ENCODE measurements around the gene CDK6. TPM values are rescaled to one million over a fixed set of nuclear protein-coding genes. Genes with fewer than 3 reads are reported as not detected.
A peak's percentile ranks its signal among the peaks of the same experiment; 100 is the strongest.
"Not testable (repeated sequence)": the region's sequence is repeated elsewhere in the genome, so short reads cannot be mapped to it uniquely, and the experiment has no call there.

The CDK6 gene
- total RNA-seq, 2 experiments from 2014 or later = 84.1 to 95.4 TPM

DNA sequence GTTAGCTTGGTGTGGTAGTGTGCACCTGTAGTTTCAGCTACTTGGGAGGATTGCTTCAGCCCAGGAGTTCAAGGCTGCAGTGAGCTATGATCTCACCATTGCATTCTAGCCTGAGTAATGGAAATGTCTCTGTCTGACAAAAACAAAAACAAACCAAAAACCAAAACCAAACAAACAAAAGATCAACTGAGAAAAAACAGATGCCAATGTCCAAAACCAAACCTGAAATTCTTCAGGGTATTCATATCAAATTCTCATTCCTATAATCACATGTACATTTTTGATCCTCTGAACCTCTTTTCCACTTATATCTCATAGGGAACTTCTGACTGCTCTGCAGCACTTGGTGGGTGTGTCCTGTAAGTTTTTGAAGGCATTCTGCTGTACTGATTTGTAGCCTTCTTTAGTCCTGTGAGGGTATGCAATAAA lies 87.0 kb downstream of the CDK6 start:
- POLR2A ChIA-PET = no interaction called here
- Mint-ChIP-seq H3K36me3 (ENCODE audit: low read depth) (peaks cover 58% of the 10 kb centered on the region), H3K9me3 (peaks cover 9% of the 10 kb centered on the region), H3K4me1 (peaks cover 34% of the 10 kb centered on the region), H3K27me3 (no peaks in the 10 kb centered on the region), H3K27ac (no peak overlapping the region), H3K4me3 (no peak overlapping the region)
- CTCF ChIA-PET = interaction anchor here (0.6 to 0.7 kb wide), 3 partner anchors 9 to 79 kb away, joined by 3 to 5 read pairs (median 4); no protein-coding TSS in a partner anchor
- no peak for DNase-seq

- CTCF ChIA-PET = no interaction called here
- no peak for DNase-seq
- Mint-ChIP-seq H3K27ac (no peak overlapping the region), H3K27me3 (no peaks in the 10 kb centered on the region), H3K4me3 (no peak overlapping the region), H3K4me1 (peaks cover 34% of the 10 kb centered on the region), H3K9me3 (peaks cover 17% of the 10 kb centered on the region), H3K36me3 (ENCODE audit: low read depth) (peaks cover 57% of the 10 kb centered on the region)
- POLR2A ChIA-PET = no interaction called here
Observed at GRCh38 chr7:92748495-92748894, 87.9 kb downstream of the CDK6 start.

DNA sequence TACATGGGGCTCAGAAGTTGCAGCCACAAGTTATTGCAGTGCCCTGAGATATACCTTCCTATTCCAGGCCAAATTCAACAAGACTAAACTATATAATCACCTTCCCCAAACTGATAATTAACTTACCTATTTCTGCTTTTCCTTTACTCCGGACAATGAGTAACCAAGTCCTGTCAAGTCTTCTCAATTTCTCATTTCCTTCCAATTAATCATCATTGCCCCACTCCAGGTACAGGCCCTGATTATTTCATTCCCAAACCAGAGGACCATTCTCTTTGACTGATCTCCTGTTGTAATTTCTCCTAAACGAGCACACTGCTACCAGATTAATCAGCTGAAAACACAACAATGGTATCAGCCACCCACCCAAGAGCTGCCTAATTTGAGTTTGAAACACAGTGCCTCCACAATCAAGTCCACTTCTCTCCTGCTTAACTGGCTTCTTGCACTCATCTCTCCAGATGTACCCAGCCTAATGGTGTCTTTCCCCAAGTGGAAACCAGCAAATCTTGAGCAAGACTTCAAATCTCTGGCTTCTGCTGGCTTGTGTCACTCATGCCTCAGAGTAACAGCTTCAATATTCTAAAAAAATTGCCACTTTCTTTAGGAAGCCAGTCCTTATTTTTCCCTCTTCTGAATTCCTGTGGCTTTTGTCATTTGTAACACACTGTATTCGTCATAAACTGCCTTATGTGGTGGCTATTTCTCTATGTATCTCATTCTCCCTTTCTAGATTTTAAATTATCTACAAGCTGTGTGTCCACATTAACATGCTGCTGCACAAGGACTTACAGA lies 89.1 kb downstream of the CDK6 start:
- Mint-ChIP-seq H3K4me1 (peaks cover 38% of the 10 kb centered on the region), H3K27ac (no peak overlapping the region)
- POLR2A ChIA-PET = no interaction called here

GRCh38 chr7:92745241-92745640 lies 91.1 kb downstream of the CDK6 start:
- Mint-ChIP-seq H3K4me1 (peaks cover 45% of the 10 kb centered on the region), H3K9me3 (peaks cover 19% of the 10 kb centered on the region), H3K36me3 (ENCODE audit: low read depth) (peaks cover 51% of the 10 kb centered on the region), H3K27ac (no peak overlapping the region), H3K27me3 (no peaks in the 10 kb centered on the region), H3K4me3 (no peak overlapping the region)
- POLR2A ChIA-PET = no interaction called here
- no peak for DNase-seq
- CTCF ChIA-PET = no interaction called here

More for the DNA sequence above, 89.1 kb downstream of the CDK6 start:
- peaks cover 57% of the 10 kb centered on the region for H3K36me3 Mint-ChIP-seq (ENCODE audit: low read depth)
- H3K4me3 Mint-ChIP-seq = no peak overlapping the region
- CTCF ChIA-PET = no interaction called here
- peaks cover 19% of the 10 kb centered on the region for H3K9me3 Mint-ChIP-seq
- DNase-seq = no peak
- no peaks in the 10 kb centered on the region for H3K27me3 Mint-ChIP-seq

DNA sequence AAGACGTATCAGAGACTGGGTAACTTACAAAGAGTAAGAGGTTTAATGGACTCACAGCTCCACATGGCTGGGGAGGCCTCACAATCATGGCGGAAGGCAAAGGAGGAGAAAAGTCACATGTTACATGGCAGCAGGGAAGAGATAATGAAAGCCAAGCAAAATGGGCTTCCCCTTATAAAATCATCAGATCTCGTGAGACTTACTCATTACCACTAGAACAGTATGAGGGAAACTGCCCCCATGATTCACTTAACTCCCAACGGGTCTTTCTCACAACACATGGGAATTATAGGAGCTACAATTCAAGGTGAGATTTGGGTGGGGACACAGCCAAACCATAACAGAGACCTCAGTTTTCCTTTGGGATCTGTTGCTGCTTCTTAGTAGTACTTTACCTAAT lies 92.2 kb downstream of the CDK6 start:
- H3K4me3 Mint-ChIP-seq, H3K27me3 Mint-ChIP-seq, POLR2A ChIA-PET, H3K27ac Mint-ChIP-seq, DNase-seq: not testable (repeated sequence)
- Mint-ChIP-seq H3K9me3 (peaks cover 19% of the 10 kb centered on the region), H3K36me3 (ENCODE audit: low read depth) (peaks cover 52% of the 10 kb centered on the region), H3K4me1 (peaks cover 46% of the 10 kb centered on the region)
- CTCF ChIA-PET = interaction anchor here (0.6 kb wide), 1 partner anchor 230 kb away, joined by 3 read pairs; no protein-coding TSS in a partner anchor

- ChIA-PET CTCF (interaction anchor here (0.6 to 1.2 kb wide), 3 partner anchors 9 to 24 kb away, joined by 3 read pairs; no protein-coding TSS in a partner anchor), POLR2A (no interaction called here)
- no peaks in the 10 kb centered on the region for H3K27me3 Mint-ChIP-seq
- peaks cover 57% of the 10 kb centered on the region for H3K4me1 Mint-ChIP-seq
- H3K4me3 Mint-ChIP-seq = no peak overlapping the region
- H3K9me3 Mint-ChIP-seq = peaks cover 21% of the 10 kb centered on the region
- H3K36me3 Mint-ChIP-seq (ENCODE audit: low read depth) = peaks cover 56% of the 10 kb centered on the region
- H3K27ac Mint-ChIP-seq = no peak overlapping the region
- DNase-seq = no peak
Observed at GRCh38 chr7:92742186-92742585, 94.2 kb downstream of the CDK6 start.

DNA sequence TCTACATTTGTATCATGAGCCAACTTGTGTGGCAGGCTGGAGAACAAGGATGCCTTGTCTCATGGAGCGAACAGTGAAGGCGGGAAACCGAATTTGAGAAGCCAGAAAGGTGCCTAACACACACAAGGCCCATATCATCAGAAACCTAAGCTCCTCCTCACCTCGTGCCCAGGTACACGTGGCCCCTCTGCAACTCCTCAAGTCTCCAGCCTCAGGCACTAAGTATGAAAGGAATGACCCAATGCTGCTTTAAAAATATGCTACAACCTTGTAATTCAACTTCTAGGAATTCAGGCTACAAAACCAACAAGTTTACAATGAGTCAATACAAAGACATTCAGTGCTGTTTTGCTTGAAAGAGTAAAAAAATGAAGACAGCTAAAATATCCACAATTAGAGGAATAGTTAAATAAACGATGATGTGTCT lies 95.7 kb downstream of the CDK6 start:
- H3K27ac Mint-ChIP-seq = no peak overlapping the region
- ChIA-PET POLR2A (interaction anchor here (0.7 kb wide), 1 partner anchor 92 kb away, joined by 4 read pairs; no protein-coding TSS in a partner anchor), CTCF (interaction anchor here (1.1 kb wide), 1 partner anchor 82 kb away, joined by 3 read pairs; no protein-coding TSS in a partner anchor)
- peaks cover 21% of the 10 kb centered on the region for H3K9me3 Mint-ChIP-seq
- H3K4me1 Mint-ChIP-seq = peaks cover 56% of the 10 kb centered on the region
- no peak overlapping the region for H3K4me3 Mint-ChIP-seq
- no peak for DNase-seq
- peaks cover 56% of the 10 kb centered on the region for H3K36me3 Mint-ChIP-seq (ENCODE audit: low read depth)
- no peaks in the 10 kb centered on the region for H3K27me3 Mint-ChIP-seq

- Mint-ChIP-seq H3K4me3 (no peak overlapping the region), H3K27ac (no peak overlapping the region), H3K9me3 (peaks cover 19% of the 10 kb centered on the region), H3K27me3 (no peaks in the 10 kb centered on the region), H3K36me3 (ENCODE audit: low read depth) (peaks cover 55% of the 10 kb centered on the region), H3K4me1 (peaks cover 56% of the 10 kb centered on the region)
- DNase-seq = no peak
- CTCF ChIA-PET = interaction anchor here (1.1 kb wide), 1 partner anchor 83 kb away, joined by 3 read pairs; no protein-coding TSS in a partner anchor
- POLR2A ChIA-PET = no interaction called here
Observed at GRCh38 chr7:92740134-92740533, 96.2 kb downstream of the CDK6 start.

DNA sequence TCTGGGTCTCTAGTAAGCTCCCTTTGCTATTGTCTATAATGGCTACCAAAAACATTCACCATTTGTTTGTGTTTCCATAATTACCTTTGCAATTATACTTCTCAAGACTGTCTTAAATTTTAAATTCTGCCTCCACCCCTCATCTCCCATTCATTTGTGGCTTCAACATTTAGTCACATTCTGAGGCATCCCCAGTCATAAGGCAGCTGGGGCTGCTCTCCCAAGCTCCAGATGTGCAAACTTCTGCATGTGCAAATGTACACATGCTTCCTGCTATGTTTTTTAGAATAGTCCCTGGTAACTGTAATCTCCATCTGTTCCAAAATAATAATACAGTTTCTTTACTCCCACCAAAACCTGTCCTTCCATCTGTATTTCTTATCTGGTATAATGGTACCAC lies 97.3 kb downstream of the CDK6 start:
- ChIA-PET CTCF (interaction anchor here (0.9 kb wide), 1 partner anchor 26 kb away, joined by 3 read pairs; no protein-coding TSS in a partner anchor), POLR2A (no interaction called here)
- Mint-ChIP-seq H3K27me3 (no peaks in the 10 kb centered on the region), H3K4me3 (no peak overlapping the region), H3K4me1 (peaks cover 62% of the 10 kb centered on the region), H3K36me3 (ENCODE audit: low read depth) (peaks cover 64% of the 10 kb centered on the region), H3K9me3 (peaks cover 17% of the 10 kb centered on the region), H3K27ac (no peak overlapping the region)
- DNase-seq = no peak

DNA sequence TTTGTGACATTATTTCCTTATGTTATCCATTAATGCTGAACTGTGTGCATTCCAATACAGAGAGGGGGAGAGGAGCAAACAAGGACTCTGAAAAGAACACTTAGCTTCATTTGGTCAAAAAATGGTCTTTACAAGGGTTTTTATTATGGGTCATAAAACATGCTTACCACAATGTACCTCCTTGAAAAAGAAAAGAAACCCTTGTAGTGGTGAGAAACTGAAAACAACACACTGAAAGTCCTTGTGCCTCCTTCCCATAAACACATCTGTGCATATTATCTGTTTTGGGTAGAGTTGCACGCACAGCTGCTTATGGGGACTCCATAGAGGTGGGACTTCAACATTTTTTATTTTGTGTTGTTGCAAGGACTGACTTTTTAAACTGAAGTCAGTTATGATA lies 98.7 kb downstream of the CDK6 start:
- Mint-ChIP-seq H3K36me3 (ENCODE audit: low read depth) (peaks cover 60% of the 10 kb centered on the region), H3K9me3 (peaks cover 12% of the 10 kb centered on the region), H3K27ac (no peak overlapping the region), H3K4me3 (no peak overlapping the region), H3K4me1 (peaks cover 59% of the 10 kb centered on the region), H3K27me3 (no peaks in the 10 kb centered on the region)
- CTCF ChIA-PET = interaction anchor here (0.7 to 1.1 kb wide), 2 partner anchors 95 to 466 kb away, joined by 3 to 6 read pairs; no protein-coding TSS in a partner anchor
- no peak for DNase-seq
- POLR2A ChIA-PET = no interaction called here

GRCh38 chr7:92736870-92737269 lies 99.5 kb downstream of the CDK6 start:
- Mint-ChIP-seq H3K4me1 (peaks cover 61% of the 10 kb centered on the region), H3K27ac (no peak overlapping the region), H3K27me3 (no peaks in the 10 kb centered on the region), H3K9me3 (peaks cover 15% of the 10 kb centered on the region), H3K36me3 (ENCODE audit: low read depth) (peaks cover 65% of the 10 kb centered on the region), H3K4me3 (no peak overlapping the region)
- POLR2A ChIA-PET = no interaction called here
- CTCF ChIA-PET = interaction anchor here (1.0 to 1.5 kb wide), 3 partner anchors 29 to 59 kb away, joined by 3 to 5 read pairs (median 4); no protein-coding TSS in a partner anchor
- DNase-seq = no peak

DNA sequence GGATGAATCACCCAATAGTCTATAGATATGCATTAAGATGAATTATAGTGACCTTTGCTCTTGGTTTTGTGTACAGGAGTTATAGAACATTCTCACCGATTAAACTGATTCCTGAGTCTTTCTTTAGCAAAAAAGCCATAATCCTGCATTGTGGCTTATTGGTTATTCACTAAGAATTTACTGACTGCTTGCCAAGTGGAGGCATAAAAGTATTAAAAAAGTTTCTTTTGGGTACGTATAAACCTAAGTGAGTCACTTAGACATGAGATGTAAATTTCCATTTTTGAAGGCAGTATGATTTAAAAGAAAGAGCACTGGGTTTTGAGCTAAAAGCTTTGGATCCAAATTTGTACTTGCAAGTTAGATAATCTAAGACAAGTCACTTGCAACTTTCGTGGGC lies 100.7 kb downstream of the CDK6 start:
- no peaks in the 10 kb centered on the region for H3K27me3 Mint-ChIP-seq
- peaks cover 66% of the 10 kb centered on the region for H3K36me3 Mint-ChIP-seq (ENCODE audit: low read depth)
- no peak overlapping the region for H3K4me3 Mint-ChIP-seq
- no peak overlapping the region for H3K27ac Mint-ChIP-seq
- H3K9me3 Mint-ChIP-seq = peaks cover 15% of the 10 kb centered on the region
- DNase-seq = no peak
- POLR2A ChIA-PET = no interaction called here
- CTCF ChIA-PET = interaction anchor here (1.0 to 1.5 kb wide), 3 partner anchors 24 to 60 kb away, joined by 3 to 5 read pairs (median 4); no protein-coding TSS in a partner anchor
- peaks cover 64% of the 10 kb centered on the region for H3K4me1 Mint-ChIP-seq

GRCh38 chr7:92732316-92733036 lies 103.9 kb downstream of the CDK6 start:
- H3K36me3 Mint-ChIP-seq (ENCODE audit: low read depth) = peaks cover 53% of the 10 kb centered on the region
- ChIA-PET CTCF (interaction anchor here (1.0 to 1.2 kb wide), 4 partner anchors 10 to 101 kb away, joined by 3 read pairs; no protein-coding TSS in a partner anchor), POLR2A (no interaction called here)
- no peaks in the 10 kb centered on the region for H3K27me3 Mint-ChIP-seq
- DNase-seq = no peak
- peaks cover 13% of the 10 kb centered on the region for H3K9me3 Mint-ChIP-seq
- peak overlapping the region; percentile 77 for H3K27ac Mint-ChIP-seq
- H3K4me3 Mint-ChIP-seq = no peak overlapping the region
- H3K4me1 Mint-ChIP-seq = peaks cover 53% of the 10 kb centered on the region
